Keratinocyte (primary cell): ENCODE data around the gene PIAS3.

Experiments used
- EZH2 ChIP-seq: IDR thresholded peaks from one replicate; pipeline ENCODE4 v1.6.1; 2012; ENCODE audit warnings: inconsistent platforms, mild to moderate bottlenecking, low read length, moderate library complexity
- TF ChIP-seq, protein P1 (sequence below), 3 experiments: IDR thresholded peaks in 1 of 3; conservative IDR thresholded peaks in 1 of 3; optimal IDR thresholded peaks in 1 of 3; 2 replicates in 2 of 3; 3 replicates in 1 of 3; pipeline versions ENCODE3 to v1.5.1; 2011; ENCODE audit warnings: low read length in 3 of 3, mild to moderate bottlenecking in 3 of 3, moderate library complexity in 2 of 3, control low read depth in 1 of 3, inconsistent platforms in 1 of 3; ENCODE audit not compliant: insufficient read depth in 2 of 3; ENCODE audit errors: extremely low read depth in 1 of 3

DNA sequence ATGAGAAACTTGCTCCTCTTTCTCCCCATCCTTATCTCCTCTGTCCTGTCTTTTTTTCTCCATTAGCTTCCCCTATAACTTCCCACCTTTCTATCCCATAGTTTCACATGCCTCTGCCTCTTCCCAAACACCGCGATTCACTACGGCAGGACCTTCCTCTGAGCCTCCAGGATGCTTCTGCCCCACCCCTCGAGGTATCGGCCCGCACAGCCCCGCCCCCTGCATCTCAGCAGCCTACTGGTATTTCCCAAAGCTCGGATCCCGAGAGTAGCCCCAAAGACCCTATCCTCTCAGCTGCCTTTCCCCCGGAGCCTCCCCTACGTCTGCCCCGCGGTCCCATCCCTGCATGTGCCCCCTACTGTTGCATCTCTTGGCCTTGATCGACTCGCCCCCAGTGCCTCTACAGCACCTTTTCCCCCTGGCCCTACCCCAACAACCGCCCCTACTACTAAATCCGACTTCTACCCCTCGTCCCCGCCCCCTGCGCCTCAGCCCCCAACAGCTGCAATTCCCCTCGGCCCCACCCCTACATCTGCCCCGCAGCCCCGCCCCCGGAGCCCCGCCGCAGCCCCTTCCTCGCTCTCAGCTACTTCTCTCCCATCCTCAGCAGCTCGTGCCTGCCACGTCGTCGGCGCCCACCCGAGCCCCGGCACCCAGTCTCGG is 512 bp downstream of the PIAS3 start:
- TF ChIP-seq, protein P1, sequence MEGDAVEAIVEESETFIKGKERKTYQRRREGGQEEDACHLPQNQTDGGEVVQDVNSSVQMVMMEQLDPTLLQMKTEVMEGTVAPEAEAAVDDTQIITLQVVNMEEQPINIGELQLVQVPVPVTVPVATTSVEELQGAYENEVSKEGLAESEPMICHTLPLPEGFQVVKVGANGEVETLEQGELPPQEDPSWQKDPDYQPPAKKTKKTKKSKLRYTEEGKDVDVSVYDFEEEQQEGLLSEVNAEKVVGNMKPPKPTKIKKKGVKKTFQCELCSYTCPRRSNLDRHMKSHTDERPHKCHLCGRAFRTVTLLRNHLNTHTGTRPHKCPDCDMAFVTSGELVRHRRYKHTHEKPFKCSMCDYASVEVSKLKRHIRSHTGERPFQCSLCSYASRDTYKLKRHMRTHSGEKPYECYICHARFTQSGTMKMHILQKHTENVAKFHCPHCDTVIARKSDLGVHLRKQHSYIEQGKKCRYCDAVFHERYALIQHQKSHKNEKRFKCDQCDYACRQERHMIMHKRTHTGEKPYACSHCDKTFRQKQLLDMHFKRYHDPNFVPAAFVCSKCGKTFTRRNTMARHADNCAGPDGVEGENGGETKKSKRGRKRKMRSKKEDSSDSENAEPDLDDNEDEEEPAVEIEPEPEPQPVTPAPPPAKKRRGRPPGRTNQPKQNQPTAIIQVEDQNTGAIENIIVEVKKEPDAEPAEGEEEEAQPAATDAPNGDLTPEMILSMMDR (optimal IDR thresholded peaks at IDR 0.05 in 1 of 3, IDR thresholded peaks at IDR 0.05 in 1 of 3, conservative IDR thresholded peaks at IDR 0.05 in 1 of 3; ENCODE audit: extremely low read depth in 1 of 3, insufficient read depth in 2 of 3, low read length in 3 of 3), result no peak
- TF ChIP-seq EZH2, result no peak
